Neural cell (in vitro differentiated cells): ENCODE measurements around the gene CETN2. TPM values are rescaled to one million over a fixed set of nuclear protein-coding genes. Genes with fewer than 3 reads are reported as not detected.

ENCODE experiments used
- H2AFZ ChIP-seq: fragments of 200-600, 300-800 bp; sonication (generic), shearing (Covaris generic); 2 replicates; pipeline ENCODE4 v1.6.0; 2014; ENCODE audit warnings: low read depth, mild to moderate bottlenecking, antibody characterized with exemption, low read length, moderate library complexity
- H3F3A ChIP-seq: fragments of 200-600 bp; shearing (Covaris generic); 2 replicates; pipeline ENCODE4 v1.6.1; 2016; ENCODE audit warnings: mild to moderate bottlenecking, moderate library complexity, mixed read lengths, antibody characterized with exemption, low read length; ENCODE audit not compliant: insufficient read depth, poor library complexity, severe bottlenecking
- H3K27ac ChIP-seq: fragments of 200-600, 300-800 bp; sonication (generic), shearing (Covaris generic); 2 replicates; pipeline ENCODE4 v1.5.1; 2014; ENCODE audit warnings: mild to moderate bottlenecking, low read length, moderate library complexity
- H3K27me3 ChIP-seq: fragments of 300-800, 200-600 bp; sonication (generic), shearing (Covaris generic); 2 replicates; pipeline ENCODE4 v1.6.0; 2014; ENCODE audit warnings: mild to moderate bottlenecking, low read depth, low read length, moderate library complexity; ENCODE audit not compliant: insufficient read depth
- H3K36me3 ChIP-seq: fragments of 300-800, 200-600 bp; sonication (generic), shearing (Covaris generic); 2 replicates; pipeline ENCODE4 v1.5.1; 2014; ENCODE audit warnings: mild to moderate bottlenecking, antibody characterized with exemption, low read length, moderate library complexity; ENCODE audit not compliant: insufficient read depth
- H3K4me2 ChIP-seq: fragments of 300-800, 200-600 bp; sonication (generic), shearing (Covaris generic); 2 replicates; pipeline ENCODE4 v1.6.0; 2014; ENCODE audit warnings: mild to moderate bottlenecking, low read length
- H3K4me3 ChIP-seq: fragments of 300-800, 200-600 bp; sonication (generic), shearing (Covaris generic); 2 replicates; pipeline ENCODE4 v1.5.1; 2014; ENCODE audit warnings: mild to moderate bottlenecking, low read length, moderate library complexity
- H3K79me2 ChIP-seq: fragments of 200-600 bp; shearing (Covaris generic); replicated peaks from 2 replicates; pipeline ENCODE4 v1.6.0; 2014; ENCODE audit warnings: mild to moderate bottlenecking, low read length, moderate library complexity; ENCODE audit not compliant: insufficient read depth
- H3K9ac ChIP-seq: fragments of 300-800, 200-600 bp; sonication (generic), shearing (Covaris generic); 2 replicates; pipeline ENCODE4 v1.6.1; 2016; ENCODE audit warnings: mild to moderate bottlenecking, low read length, mixed read lengths
- H3K9me2 ChIP-seq: fragments of 200-600 bp; shearing (Covaris generic); 2 replicates; pipeline ENCODE4 v1.6.1; 2016; ENCODE audit warnings: mild to moderate bottlenecking, low read length, mixed read lengths; ENCODE audit not compliant: insufficient read depth
- H3K9me3 ChIP-seq: fragments of 200-600, 300-800 bp; sonication (generic), shearing (Covaris generic); 2 replicates; pipeline ENCODE4 v1.6.1; 2016; ENCODE audit warnings: mild to moderate bottlenecking, mixed run types, low read length, moderate library complexity, mixed read lengths
- H4K20me1 ChIP-seq: fragments of 200-600 bp; shearing (Covaris generic); 2 replicates; pipeline ENCODE4 v1.6.1; 2016; ENCODE audit warnings: mild to moderate bottlenecking, mixed run types; ENCODE audit not compliant: insufficient read depth
- CTCF ChIP-seq: fragments of 450-650 bp; IDR thresholded peaks from 2 replicates; pipeline ENCODE4 v1.5.1; 2014; ENCODE audit warnings: antibody characterized with exemption, mild to moderate bottlenecking, moderate library complexity; ENCODE audit not compliant: poor library complexity, severe bottlenecking
- EP300 ChIP-seq: fragments of 450-650 bp; conservative IDR thresholded peaks from 2 replicates; pipeline ENCODE4 v1.6.1; 2014; ENCODE audit warnings: antibody characterized with exemption, mild to moderate bottlenecking, moderate library complexity; ENCODE audit not compliant: poor library complexity, severe bottlenecking
- EZH2 ChIP-seq: fragments of 200-600, 300-800 bp; shearing (Covaris generic), sonication (generic); IDR thresholded peaks from 2 replicates; pipeline ENCODE4 v1.6.1; 2014; ENCODE audit warnings: antibody characterized with exemption, low read length, borderline replicate concordance, mild to moderate bottlenecking; ENCODE audit not compliant: insufficient read depth, poor library complexity, severe bottlenecking
- MXI1 ChIP-seq: fragments of 450-650 bp; conservative IDR thresholded peaks from 2 replicates; pipeline ENCODE4 v1.6.1; 2014; ENCODE audit warnings: antibody characterized with exemption, mild to moderate bottlenecking; ENCODE audit not compliant: poor library complexity, severe bottlenecking
- POLR2AphosphoS5 ChIP-seq: IDR thresholded peaks from 2 replicates; pipeline ENCODE4 v1.6.1; 2012
- RAD21 ChIP-seq: fragments of 450-650 bp; conservative IDR thresholded peaks from 2 replicates; pipeline ENCODE4 v1.6.1; 2014; ENCODE audit warnings: antibody characterized with exemption, mild to moderate bottlenecking, moderate library complexity
- REST ChIP-seq: IDR thresholded peaks from 2 replicates; pipeline ENCODE4 v1.6.1; 2012; ENCODE audit warnings: borderline replicate concordance
- SMC3 ChIP-seq: fragments of 450-650 bp; conservative IDR thresholded peaks from 2 replicates; pipeline ENCODE4 v1.6.1; 2014; ENCODE audit warnings: antibody characterized with exemption, mild to moderate bottlenecking, moderate library complexity; ENCODE audit not compliant: poor library complexity
- TAF1 ChIP-seq: IDR thresholded peaks from 2 replicates; pipeline ENCODE4 v1.6.1; 2012; ENCODE audit warnings: low read depth
- polyA plus RNA-seq: library from polyadenylated mRNA; depleted of rRNA; stranded (reverse); fragments of >200 nt; gene quantifications from 2 replicates; pipeline ENCODE4 v1.2.3, GENCODE V29; 2014

Gene CETN2
- polyA plus RNA-seq, 1 donor from 2014 or later = 163 TPM

GRCh38 chrX:152832520-152832919, 2.0 kb upstream of the CETN2 start:
- Histone ChIP-seq H3K4me2 (no peak overlapping the region), H4K20me1 (no peaks in the 10 kb centered on the region), H3K9me3 (no peaks in the 10 kb centered on the region), H3K9me2 (no peaks in the 10 kb centered on the region), H3K79me2 (peaks cover 28% of the 10 kb centered on the region), H2AFZ (no peak overlapping the region), H3F3A (no peaks in the 10 kb centered on the region), H3K9ac (no peak overlapping the region), H3K27me3 (no peaks in the 10 kb centered on the region), H3K27ac (no peak overlapping the region), H3K4me3 (peak overlapping the region; percentile 76), H3K36me3 (no peaks in the 10 kb centered on the region)
- TF ChIP-seq REST (no peak), EZH2 (no peak), TAF1 (no peak)

- Histone ChIP-seq H3K27ac (peak overlapping the region; percentile 64), H3K79me2 (peaks cover 28% of the 10 kb centered on the region), H3K27me3 (no peaks in the 10 kb centered on the region), H3F3A (no peaks in the 10 kb centered on the region), H3K4me3 (peak overlapping the region; percentile 76), H3K9ac (peak overlapping the region; percentile 67), H2AFZ (no peak overlapping the region), H3K9me2 (no peaks in the 10 kb centered on the region), H3K4me2 (peak overlapping the region; percentile 35), H3K9me3 (no peaks in the 10 kb centered on the region), H3K36me3 (no peaks in the 10 kb centered on the region), H4K20me1 (no peaks in the 10 kb centered on the region)
- TF ChIP-seq TAF1 (no peak), EZH2 (no peak), MXI1 (no peak), RAD21 (no peak), POLR2AphosphoS5 (no peak), SMC3 (no peak), REST (no peak), CTCF (no peak), EP300 (no peak)
These were observed 834 bp upstream of the CETN2 start for GRCh38 chrX:152831391-152831790.
